GM19099 (cell line): ENCODE data around the gene PRKN.

Source experiments
- POLR2A ChIP-seq: IDR thresholded peaks from 3 replicates; pipeline ENCODE4 v1.6.1; 2011; ENCODE audit warnings: low read depth; ENCODE audit not compliant: insufficient read length; ENCODE audit errors: extremely low read depth

Gene PRKN

DNA sequence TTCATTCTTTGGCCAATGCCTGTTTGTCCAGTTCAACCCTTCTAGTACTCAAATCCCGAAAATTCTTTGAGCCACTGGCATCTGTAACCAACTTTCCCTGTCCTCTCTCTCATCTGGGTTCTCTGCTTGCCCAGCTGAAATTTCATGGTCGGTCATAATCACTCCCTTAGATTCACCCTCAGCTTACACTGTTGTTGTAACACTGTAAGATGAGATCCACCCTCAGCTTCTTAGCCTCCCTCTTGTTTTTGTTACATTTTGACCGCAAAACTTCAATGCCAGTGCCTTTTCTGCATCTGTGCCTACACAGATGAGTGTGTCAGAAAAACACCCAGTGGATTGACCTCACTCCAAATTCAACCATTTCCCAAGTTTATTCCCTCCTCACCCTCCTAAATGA is 1162.6 kb downstream of the PRKN start:
- no peak for TF ChIP-seq POLR2A

DNA sequence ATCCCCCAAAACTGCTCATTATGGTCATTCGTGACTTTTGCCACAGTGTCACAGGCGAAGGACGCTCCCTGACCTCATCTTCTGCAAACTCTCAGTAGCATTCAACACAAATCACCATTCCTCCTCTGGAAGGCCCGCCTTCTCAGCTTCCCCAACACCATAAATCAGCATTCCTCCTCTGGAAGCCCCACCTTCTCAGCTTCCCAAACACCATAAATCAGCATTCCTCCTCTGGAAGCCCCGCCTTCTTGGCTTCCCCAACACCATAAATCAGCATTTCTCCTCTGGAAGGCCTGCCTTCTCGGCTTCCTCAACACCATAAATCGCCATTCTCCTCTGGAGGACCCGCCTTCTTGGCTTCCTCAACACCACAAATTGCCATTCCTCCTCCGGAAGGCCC is 1165.7 kb downstream of the PRKN start:
- TF ChIP-seq POLR2A = no peak

DNA sequence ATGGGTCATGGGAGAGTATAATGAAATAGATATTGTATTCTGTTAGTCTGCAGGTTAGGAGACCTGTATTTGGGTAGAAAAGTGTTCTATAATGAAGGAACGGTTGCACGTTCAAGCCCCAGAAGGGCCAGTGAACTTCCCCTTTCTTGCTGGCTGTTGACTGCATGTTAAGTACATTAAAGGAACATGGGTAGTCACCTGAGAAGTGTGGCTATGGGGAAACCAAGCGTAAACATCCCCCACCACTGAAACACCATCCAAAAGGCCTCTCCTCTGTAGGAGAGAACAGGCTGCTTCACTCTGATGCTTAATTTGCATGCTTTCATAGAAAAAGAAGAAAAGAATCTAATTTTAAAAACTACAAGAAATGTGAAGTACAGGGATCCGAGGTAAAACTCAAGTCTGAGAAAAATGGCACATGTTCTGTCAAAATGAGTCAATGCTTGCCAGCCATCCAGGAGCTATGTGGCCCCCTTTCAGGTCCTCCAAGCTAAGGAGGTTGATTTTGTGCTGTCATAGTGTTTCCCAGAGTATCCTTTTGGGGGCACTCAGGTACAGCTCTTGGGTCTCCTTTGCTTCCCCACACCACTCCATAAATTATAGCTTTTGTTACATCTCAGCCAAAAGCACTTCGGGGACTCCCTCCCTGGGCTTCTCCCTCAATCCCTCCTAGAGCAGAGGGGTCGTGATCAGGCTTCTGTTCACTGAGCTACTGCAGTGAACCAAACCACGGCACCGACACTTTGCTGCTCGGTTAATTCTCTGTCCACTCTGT is 1170.0 kb downstream of the PRKN start:
- TF ChIP-seq POLR2A = no peak

DNA sequence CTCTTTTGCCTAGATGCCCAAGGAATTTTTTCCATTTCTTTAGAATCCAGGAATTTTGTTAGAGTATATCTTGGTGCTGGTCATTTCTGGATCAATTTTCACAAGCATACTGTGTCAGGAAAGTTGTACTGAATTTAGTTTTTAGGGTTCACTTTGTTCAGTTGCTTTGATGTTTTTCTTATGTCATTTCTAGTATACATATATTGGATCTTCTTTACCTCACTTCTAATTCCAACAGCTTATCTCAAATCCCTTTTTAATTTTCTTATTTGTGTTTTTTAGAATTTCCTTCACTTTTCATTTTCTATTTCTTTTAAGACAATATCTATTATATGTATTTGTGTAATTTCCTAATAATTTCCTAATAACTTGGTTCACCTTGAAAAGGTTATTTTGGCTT is 1172.7 kb downstream of the PRKN start:
- TF ChIP-seq POLR2A = no peak

DNA sequence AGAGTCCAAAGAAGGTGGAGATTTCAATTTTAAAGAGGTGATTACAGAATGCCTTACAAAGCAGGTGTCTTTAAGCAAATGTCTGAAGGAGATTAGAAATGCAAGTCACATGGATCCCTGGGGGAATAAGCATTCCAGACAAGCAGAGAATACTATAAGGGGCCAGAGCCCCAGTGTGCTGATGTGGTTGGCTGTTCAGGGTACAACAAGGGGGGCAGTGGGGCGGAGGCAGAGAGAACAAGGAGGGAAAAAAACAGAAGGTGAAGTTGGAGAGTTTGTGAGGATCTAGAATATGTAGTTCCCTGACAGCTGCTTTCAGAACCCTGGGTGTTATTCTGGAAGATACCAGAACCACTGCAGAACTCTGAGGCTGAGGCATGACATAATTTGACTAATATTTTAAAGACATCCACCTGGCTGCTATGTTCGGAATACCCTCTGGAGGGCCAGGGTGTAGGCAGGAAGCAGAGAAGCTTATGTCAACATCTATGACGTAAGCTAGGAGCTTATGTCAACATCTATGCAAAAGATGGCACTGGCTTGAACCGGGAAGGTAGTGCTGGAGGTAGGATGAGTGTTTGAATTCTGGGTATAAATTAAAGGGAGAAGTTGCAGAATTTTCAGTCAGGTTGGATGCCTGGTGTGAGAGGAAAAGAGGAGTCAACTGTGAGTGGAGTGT is 1177.5 kb downstream of the PRKN start:
- no peak for TF ChIP-seq POLR2A

DNA sequence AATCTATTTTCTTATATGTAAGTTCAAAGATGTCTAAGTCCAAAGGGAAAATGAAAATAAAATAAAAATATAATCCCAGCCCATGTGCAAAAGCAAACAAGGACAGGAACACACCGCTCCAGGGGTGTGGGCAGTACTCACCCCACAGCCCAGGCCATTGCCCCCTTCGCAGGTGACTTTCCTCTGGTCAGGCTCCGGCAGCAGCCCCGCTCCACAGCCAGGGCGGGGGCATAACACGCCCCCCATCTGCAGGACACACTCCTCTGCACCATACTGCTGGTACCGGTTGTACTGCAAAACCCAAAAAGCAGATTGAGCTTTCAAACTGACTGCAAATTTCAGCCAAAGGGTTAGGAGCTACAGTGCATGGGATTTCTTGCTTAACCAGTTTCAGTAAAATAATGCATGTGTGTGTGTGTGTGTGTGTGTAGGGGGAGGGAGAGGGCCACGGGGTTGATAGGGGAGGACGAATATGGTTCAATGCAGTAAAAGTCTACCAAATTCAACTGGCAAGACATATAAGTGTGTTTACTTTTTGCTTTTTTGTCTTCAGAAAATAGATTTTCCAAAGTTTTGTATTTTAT is 1178.8 kb downstream of the PRKN start:
- no peak for TF ChIP-seq POLR2A

DNA sequence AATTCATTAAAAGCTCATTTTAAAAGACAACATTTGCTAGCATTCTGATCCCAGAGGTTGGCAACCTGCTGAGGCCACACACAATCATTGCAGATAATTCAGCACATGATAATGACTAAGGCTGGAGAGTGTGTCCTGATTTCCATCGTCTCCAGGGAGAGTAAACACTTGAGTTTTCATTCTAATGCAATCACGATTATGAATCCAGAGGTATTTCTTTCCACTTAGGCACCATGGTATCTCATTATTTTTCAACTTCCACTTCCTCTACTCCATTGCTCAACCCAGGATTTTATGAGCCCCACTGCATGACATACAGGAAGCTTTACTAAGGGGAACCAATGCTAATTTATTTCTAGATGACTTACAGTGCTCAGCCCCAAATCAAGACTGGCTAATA is 1179.9 kb downstream of the PRKN start:
- TF ChIP-seq POLR2A = no peak

DNA sequence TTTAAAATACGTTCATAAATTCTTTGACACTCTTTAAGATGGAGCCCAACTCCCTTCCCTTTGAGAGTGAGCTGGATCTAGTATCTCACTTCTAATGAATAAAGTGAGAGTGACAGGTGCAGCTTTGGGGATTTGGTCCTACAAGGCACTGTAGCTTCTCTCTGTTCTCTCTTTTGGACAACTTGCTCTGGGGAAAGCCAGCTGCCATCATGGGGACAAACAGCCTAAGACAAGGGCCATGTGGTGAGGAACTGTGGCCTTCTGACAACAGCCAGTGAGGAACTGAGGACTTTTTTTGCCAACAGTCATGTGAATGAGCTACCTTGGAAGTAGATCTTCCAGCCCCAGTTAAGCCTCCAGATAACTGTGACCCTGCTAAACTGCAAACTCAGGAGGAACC is 1180.9 kb downstream of the PRKN start:
- no peak for TF ChIP-seq POLR2A

DNA sequence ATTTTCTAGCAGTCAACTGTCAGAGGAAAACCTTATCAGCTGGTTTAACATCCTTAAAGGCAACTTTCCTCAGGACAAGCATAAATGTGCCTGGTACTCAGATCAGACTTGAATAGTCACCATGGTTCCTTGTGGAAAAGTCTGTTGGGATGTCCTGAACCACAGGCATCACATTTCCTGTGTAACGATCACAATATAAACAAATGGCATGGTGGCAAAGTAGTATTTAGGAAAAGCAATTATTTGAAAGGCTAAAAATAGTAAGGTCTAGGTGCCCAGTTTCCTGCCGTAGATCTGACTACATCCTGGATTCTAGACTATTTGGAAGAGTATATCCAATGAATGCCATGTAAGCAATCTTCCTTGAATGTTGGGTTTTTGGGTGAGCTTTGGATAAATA is 1181.8 kb downstream of the PRKN start:
- no peak for TF ChIP-seq POLR2A

DNA sequence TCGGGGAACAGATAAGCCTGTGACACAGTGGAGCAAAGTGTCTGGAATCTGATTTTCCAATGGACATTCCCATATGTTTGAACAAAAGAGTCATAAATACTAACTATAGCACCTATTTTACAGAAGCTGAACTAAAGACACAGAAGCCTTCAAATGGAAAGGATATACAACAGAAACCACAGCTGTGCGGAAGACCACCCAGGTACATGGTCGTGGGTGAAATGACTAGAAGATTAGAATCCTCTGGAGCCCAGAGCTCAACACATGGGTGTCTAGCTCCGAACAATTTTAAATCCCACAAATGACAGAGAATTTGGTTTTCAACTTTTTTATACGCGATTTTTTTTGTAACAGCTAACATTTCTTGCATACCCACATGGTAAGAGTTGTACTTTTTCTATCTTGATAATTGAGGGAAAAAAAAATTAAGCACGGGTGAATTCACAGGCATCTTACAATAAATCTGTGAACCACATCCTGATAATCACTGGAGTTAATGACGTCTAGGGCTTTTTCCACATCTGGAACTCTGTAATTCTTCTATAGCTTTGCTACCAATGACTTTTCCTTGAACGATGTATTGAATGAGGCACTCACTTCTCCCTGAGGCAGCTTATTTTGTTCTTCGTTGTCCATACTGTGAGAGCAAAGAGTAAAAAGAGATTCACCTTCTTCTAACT is 1182.6 kb downstream of the PRKN start:
- no peak for TF ChIP-seq POLR2A

DNA sequence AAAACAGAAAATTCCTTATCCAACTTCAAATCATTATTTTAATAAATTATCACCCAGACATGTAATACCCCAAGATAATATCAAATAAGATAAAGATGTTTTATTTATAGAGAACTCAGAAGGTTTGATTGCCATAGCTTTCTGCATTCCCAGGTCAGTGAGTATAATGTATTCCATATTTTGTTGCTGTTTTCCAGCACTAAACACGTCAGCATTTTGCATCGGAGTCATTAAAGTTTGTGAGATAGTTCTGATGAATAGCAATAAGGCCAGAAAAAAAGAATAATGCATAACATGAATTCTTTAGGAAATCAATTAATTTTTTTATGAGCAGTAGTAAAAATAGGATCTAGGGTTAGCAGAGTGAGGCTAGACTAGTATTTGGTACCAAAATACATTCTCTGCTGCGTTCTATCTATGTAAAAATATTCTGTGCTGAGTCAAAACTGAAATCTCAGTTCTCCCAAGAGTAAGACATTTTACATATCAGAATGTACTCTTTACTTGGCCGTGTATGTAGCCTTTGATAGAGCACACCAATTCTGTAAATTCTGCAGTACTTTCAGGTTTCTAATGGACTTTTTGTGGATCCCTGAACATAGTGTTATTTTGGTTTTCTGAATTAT is 1183.8 kb downstream of the PRKN start:
- no peak for TF ChIP-seq POLR2A

DNA sequence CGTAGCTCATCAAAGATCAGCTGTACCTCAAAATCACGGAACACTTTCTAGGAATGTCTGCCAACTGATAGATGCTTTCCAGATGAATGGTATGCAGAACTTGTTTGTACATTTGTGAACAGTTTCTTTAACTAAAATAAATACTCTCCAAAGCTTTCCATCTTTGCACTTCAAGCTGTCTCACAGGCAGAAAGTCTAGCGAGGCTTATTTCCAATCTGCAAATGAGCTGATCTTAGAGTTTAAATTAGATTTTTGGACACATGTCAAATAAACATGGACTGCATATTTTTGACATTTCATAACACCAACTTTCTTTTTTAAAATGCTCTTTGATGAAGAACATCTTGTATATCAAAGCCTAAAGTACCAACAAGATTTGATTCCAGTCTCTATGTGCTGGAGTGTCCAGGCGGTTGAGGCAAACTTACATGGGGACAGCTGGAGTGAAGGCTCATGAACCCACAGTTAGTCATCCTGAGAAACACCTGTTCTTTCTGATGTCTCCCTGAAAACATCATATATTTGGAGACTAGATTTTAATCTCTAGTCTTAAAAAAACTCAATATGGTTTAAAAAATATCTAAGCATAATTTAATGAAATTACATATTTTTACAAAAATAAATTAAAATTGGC is 1185.1 kb downstream of the PRKN start:
- no peak for TF ChIP-seq POLR2A

DNA sequence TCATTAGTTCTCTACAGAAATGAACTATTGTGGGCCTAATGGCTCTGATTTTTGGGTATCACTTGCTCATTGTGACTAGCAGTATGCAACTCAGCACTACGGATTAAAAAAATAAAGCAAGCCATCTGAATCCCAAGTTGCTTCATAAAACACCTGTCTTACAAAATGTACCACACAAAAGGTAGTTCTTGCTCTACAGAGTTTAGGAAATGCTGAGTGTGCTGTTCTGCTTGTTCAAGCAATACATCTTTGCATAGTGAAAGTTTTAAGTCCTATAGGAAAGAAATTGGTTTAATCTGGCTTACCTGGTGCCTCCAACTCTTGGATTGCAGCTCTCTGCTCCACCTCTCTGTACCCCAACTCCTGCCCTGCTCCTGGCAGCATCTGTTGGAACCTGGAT is 1187.0 kb downstream of the PRKN start:
- TF ChIP-seq POLR2A = no peak

DNA sequence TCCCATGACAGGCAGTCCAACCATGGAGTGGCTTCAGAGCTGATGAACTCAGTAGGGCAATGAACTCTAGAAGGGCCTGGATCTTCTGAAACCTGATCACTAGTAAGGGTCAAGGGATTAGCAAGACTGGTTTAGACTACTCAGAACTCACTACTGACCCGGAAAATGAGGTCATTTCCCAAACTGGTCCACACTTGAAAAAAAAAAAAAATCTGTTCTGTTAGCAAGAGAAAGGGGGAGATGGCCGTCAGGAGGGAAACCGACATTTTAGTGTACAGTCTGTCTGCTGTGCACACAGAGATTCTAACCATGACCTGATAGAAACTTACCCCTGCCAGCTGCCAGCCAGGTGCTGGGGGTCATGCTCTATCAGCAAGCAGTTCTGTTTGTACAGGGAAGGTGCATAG is 1191.3 kb downstream of the PRKN start:
- TF ChIP-seq POLR2A = no peak
